ENCODE measurements around the gene BIVM. TPM values are rescaled to one million over a fixed set of nuclear protein-coding genes. Genes with fewer than 3 reads are reported as not detected.
A peak's percentile ranks its signal among the peaks of the same experiment; 100 is the strongest.

Gene BIVM
- total and polyA plus RNA-seq, 12 donors = 6.1 to 32.9 (median 15.9) TPM

DNA sequence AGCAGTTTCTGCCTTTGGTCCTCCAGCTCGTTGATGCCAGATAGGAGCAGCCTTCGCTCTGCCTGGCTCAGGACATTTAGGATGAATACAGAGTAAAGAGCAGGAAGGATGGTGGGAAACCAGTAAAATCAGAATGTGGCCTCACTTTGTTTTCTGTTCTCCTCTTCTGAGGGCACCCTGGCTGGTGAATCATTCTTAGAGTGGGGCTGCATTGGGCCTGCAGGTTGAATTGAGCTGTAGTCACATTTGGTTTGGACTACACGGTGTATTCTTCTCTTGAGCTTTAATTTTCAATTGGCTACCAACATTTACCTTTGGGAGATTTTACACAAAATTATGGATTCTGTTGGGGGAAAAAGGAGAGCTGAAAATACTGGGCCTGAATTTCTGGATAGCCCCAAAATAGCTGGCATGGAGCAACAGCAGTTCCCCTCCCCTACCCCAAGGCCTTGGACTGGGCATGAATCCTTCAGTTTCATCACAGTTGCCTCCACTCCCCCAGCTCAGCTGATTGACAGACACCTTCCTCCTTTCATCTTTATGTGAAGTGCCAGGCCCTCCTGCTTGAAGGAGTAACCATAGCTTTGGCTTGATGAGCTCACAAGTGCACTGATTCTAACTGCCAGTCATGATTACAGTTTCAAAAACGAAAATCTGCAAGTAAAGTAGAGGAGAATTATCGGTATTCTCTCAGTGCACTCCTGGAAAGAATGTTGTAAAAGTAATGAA, 71.2 kb downstream of the BIVM start:
- H3K36me3 ChIP-seq (replicated peaks in 1 of 2) = peaks cover 0 to 68% of the 10 kb centered on the region in 2 donors
- H3K4me1 ChIP-seq (replicated peaks in 1 of 2) = peaks cover 13 to 19% of the 10 kb centered on the region in 2 donors
- H3K9me3 ChIP-seq (replicated peaks in 1 of 3) = no peaks in the 10 kb centered on the region
- H3K4me3 ChIP-seq = no peak overlapping the region
- no peaks in the 10 kb centered on the region for H3K27me3 ChIP-seq
- 45 to 53% (median 48%) methylated on average over 5 of the region's 5 CpGs for WGBS, 4 donors
- intact Hi-C loops (cut with DNase I) = no loop called here
- DNase-seq = peak in 2 of 7 donors; percentile 9 to 20
- no peak for TF ChIP-seq POLR2A (IDR thresholded peaks at IDR 0.05)
- TF ChIP-seq, protein P1, sequence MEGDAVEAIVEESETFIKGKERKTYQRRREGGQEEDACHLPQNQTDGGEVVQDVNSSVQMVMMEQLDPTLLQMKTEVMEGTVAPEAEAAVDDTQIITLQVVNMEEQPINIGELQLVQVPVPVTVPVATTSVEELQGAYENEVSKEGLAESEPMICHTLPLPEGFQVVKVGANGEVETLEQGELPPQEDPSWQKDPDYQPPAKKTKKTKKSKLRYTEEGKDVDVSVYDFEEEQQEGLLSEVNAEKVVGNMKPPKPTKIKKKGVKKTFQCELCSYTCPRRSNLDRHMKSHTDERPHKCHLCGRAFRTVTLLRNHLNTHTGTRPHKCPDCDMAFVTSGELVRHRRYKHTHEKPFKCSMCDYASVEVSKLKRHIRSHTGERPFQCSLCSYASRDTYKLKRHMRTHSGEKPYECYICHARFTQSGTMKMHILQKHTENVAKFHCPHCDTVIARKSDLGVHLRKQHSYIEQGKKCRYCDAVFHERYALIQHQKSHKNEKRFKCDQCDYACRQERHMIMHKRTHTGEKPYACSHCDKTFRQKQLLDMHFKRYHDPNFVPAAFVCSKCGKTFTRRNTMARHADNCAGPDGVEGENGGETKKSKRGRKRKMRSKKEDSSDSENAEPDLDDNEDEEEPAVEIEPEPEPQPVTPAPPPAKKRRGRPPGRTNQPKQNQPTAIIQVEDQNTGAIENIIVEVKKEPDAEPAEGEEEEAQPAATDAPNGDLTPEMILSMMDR (IDR thresholded peaks at IDR 0.05) = no peak
- peak overlapping the region in 1 of 5 donors; percentile 27 for H3K27ac ChIP-seq

DNA sequence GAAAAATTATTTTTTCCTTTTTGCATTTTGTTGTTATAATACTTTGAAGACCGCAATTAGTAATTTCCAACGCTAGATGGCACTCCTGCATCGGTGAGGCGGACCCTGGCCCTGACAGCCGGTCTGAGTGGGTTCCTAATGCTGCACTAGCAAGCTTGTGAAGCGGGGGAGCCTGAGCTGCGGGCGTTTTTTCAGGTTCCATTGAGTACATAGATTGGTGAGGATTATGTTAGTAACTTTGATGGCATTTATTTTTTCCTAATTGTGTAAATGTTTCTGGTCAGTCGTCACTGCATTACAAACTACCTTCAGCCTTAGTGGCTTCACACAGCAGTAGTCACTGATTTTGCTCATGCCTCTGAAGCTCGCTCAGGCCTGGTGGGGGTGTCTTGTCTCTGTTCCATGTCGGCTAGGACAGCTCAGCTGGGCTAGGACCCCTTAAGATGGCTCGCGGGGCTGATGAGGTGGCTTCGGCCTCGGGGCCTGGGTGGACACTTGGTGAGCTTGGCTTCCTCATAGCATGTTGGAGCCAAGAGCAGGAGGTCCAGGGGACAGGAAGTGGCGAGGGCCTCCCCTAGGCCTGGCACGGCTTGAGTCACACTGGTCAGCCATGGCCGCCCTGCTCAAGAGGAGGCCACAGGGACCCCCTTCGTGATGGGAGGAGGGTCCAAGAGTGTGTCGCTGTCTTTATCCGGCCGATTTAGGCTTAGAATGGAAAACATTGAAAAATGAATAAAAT, 71.9 kb downstream of the BIVM start:
- WGBS, 4 donors = 51 to 55% (median 53%) methylated on average over 20 to 22 of the region's 22 CpGs
- peak; percentile 44 to 78 (median 62) for DNase-seq
- no peaks in the 10 kb centered on the region for H3K9me3 ChIP-seq (replicated peaks in 1 of 3)
- peak overlapping the region in 1 of 5 donors; percentile 14 for H3K27ac ChIP-seq
- no peak overlapping the region for H3K4me3 ChIP-seq
- intact Hi-C loops (cut with DNase I) = no loop called here
- peaks cover 13 to 19% of the 10 kb centered on the region in 2 donors for H3K4me1 ChIP-seq (replicated peaks in 1 of 2)
- TF ChIP-seq, protein P1 (IDR thresholded peaks at IDR 0.05) = peak; percentile 50 to 75 (median 60)
- TF ChIP-seq POLR2A (IDR thresholded peaks at IDR 0.05) = no peak
- H3K27me3 ChIP-seq = no peaks in the 10 kb centered on the region
- H3K36me3 ChIP-seq (replicated peaks in 1 of 2) = peaks cover 0 to 71% of the 10 kb centered on the region in 2 donors

DNA sequence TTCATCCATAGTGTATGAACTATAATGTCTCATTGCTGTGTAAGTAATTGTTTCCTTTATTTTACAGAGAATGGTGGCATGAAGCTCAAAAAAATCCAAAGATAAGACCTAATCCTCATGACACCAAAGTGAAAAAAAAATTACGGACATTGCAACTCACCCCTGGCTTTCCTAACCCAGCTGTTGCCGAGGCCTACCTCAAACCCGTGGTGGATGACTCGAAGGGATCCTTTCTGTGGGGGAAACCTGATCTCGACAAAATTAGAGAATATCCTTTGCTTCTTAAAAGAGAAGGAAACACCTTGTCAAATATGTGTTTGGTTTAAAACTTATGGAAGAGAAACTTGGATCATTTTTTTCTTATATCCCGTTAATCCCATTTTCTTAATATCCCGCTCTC, 73.2 kb downstream of the BIVM start:
- Histone ChIP-seq H3K27ac (no peak overlapping the region), H3K36me3 (replicated peaks in 1 of 2) (peaks cover 0 to 69% of the 10 kb centered on the region in 2 donors), H3K9me3 (replicated peaks in 1 of 3) (no peaks in the 10 kb centered on the region), H3K27me3 (no peaks in the 10 kb centered on the region), H3K4me1 (replicated peaks in 1 of 2) (peaks cover 13 to 19% of the 10 kb centered on the region in 2 donors), H3K4me3 (no peak overlapping the region)
- TF ChIP-seq POLR2A (IDR thresholded peaks at IDR 0.05) = no peak
- TF ChIP-seq, protein P1 (IDR thresholded peaks at IDR 0.05) = no peak
- intact Hi-C loops (cut with DNase I) = no loop called here
- 92 to 95% (median 93%) methylated on average over 7 of the region's 7 CpGs for WGBS, 4 donors
- no peak for DNase-seq

DNA sequence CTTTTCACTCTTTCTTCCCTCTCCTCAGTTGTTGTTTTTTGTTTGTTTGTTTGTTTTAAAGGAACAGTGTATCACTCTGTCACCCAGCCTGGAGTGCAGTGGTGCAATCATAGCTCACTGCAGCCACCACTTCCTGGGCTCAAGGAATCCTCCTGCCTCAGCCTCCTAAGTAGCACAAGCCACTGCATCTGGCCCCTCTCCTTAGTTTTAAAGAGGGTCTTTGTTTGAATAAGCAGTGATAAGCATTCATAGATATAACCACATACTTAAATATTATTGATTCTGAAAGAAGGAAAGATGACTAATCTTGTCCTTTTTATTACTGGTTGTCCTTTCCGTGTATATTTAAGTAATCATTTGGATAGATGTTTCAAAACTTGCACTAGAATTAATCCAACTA, 73.6 kb downstream of the BIVM start:
- H3K4me3 ChIP-seq = no peak overlapping the region
- intact Hi-C loops (cut with DNase I) = no loop called here
- TF ChIP-seq, protein P1 (IDR thresholded peaks at IDR 0.05) = no peak
- no peak for TF ChIP-seq POLR2A (IDR thresholded peaks at IDR 0.05)
- no peak for DNase-seq
- peaks cover 0 to 65% of the 10 kb centered on the region in 2 donors for H3K36me3 ChIP-seq (replicated peaks in 1 of 2)
- H3K4me1 ChIP-seq (replicated peaks in 1 of 2) = peaks cover 13 to 19% of the 10 kb centered on the region in 2 donors
- H3K27ac ChIP-seq = no peak overlapping the region
- no peaks in the 10 kb centered on the region for H3K9me3 ChIP-seq (replicated peaks in 1 of 3)
- H3K27me3 ChIP-seq = no peaks in the 10 kb centered on the region
- 84 to 96% (median 89%) methylated on average over 1 of the region's 1 CpG for WGBS, 4 donors
